Measurements from ENCODE around the gene NT5C1B. TPM values are rescaled to one million over a fixed set of nuclear protein-coding genes. Genes with fewer than 3 reads are reported as not detected.
A peak's percentile ranks its signal among the peaks of the same experiment; 100 is the strongest.
"Not testable (repeated sequence)": the region's sequence is repeated elsewhere in the genome, so short reads cannot be mapped to it uniquely, and the experiment has no call there.

NT5C1B gene
- total RNA-seq = not detected

GRCh38 chr2:18589354-18589753 is at the start of gene NT5C1B:
TSS of gene NT5C1B (minus strand) at chr2:18589569. CDS start at chr2:18589468, 101 bp downstream.
- no peak for DNase-seq

DNA sequence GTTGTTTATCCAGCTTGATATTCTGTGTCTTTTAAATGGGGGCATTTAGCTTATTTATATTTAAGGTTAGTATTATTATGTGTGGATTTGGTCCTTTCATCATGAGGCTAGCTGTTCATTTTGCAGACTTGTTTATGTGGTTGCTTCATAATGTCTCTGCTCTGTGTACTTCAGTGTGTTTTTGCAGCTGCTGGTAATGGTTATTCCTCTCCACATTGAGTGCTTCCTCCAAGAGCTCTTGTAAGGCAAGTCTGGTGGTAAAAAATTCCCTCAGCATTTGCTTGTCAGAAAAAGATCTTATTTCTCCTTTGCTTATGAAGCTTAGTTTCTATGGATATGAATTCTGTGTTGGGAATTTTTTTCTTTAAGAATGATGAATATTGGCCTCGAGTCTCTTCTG is 47.8 kb upstream of the NT5C1B start:
- DNase-seq = no peak

DNA sequence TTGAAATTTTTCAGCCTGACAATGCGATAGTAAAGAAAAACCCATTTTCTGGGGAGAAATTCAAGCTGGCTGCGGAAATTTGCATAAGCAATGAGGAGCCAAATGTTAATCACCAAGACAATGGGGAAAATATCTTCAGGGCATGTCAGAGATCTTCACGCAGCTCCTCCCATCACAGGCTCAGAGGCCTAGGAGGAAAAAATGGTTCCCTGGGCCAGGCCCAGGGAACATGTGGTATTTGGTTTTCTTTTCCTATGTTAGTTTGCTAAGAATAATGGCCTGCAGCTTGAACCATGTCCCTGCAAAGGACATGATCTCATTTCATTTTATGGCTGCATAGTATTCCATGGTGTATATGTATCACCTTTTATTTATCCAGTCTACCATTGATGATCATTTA is 43.3 kb upstream of the NT5C1B start:
- DNase-seq = not testable (repeated sequence)

DNA sequence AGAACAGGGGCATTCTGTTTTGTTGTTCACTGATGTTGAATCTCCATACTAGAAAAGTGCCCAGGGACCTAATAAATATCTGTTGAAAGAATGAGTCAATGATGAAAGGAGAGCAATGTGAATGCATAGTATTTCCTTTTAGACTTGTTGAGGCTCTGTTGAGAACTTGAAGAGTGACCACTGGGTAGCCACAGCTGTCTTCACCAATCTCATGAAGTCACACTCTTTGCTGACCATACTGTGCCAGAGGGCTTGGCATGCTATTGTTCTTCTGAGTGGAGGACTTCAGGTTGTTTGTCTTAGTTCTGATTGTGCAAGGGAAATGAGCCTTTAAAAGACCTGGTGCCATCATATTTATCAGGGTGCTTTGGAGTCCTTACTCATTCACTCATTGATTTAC is 41.6 kb upstream of the NT5C1B start:
- no peak for DNase-seq

DNA sequence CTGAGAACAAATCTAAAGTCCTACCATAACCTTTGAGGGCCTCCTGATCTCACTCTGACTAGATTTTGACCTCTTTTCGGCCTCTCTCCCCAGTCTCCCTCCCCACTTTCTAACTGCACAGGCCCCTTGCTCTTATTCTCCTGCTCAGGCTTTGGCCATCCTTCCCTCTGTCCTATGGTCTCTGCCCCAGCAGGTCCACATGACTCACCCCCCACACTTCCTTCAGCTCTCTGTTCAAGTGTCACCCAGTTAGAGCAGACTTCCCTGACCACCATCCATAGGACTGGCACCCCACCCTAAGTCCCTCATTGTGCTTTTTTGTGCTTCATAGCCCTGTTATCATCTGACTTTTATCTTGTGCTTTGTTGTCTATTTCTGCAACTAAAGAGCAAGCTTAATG is 41.2 kb upstream of the NT5C1B start:
- DNase-seq = no peak

GRCh38 chr2:18630101-18630500 is 40.7 kb upstream of the NT5C1B start:
- no peak for DNase-seq

GRCh38 chr2:18626958-18627650 is 37.7 kb upstream of the NT5C1B start:
- no peak for DNase-seq

GRCh38 chr2:18626256-18626668 is 36.9 kb upstream of the NT5C1B start:
- DNase-seq = no peak

DNA sequence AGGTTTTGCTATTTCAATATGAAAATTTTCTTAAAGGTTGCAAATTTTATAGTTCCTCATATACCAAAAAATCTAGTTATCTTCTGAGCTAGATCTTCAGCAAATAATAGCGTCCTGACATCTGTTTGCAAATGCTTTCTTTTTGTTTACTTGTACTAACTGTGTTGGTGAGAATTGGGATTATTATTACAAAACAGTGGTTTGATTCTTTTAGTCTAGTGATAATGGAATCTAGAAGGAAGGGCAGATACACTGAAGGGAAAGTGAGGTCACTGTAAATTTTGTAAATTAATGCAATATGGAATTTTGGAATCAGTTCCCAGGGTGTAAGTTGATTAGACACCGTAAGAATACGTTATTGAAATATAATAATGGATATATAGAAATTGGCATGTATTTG is 36.2 kb upstream of the NT5C1B start:
- DNase-seq = no peak

GRCh38 chr2:18623782-18624181 is 34.4 kb upstream of the NT5C1B start:
- no peak for DNase-seq

GRCh38 chr2:18620867-18621632 is 31.7 kb upstream of the NT5C1B start:
- DNase-seq = no peak

- DNase-seq = no peak
Observed at GRCh38 chr2:18619091-18619490, 29.7 kb upstream of the NT5C1B start.

DNA sequence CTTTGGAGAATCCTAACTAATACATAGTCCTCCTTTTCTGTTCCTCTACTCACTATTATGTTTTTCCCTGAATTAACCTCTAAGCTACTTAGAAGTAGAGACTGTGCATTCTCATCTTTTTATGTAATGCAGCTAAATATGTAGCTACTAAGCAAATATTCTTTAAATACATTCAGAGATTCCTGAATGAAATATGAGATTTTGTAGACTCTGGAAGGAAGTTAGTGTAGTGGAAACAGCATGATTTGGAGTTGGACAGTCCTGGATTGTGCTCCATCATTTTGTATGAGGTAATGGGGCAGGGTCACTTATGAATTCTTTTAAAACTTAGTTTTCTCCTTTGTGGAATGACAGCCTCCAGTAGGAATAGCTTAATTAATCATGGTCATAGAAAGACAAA is 24.7 kb upstream of the NT5C1B start:
- peak; percentile 33 for DNase-seq

- DNase-seq = no peak
Observed at GRCh38 chr2:18612133-18612532, 22.8 kb upstream of the NT5C1B start.

- no peak for DNase-seq
Observed at GRCh38 chr2:18611604-18612003, 22.2 kb upstream of the NT5C1B start.

DNA sequence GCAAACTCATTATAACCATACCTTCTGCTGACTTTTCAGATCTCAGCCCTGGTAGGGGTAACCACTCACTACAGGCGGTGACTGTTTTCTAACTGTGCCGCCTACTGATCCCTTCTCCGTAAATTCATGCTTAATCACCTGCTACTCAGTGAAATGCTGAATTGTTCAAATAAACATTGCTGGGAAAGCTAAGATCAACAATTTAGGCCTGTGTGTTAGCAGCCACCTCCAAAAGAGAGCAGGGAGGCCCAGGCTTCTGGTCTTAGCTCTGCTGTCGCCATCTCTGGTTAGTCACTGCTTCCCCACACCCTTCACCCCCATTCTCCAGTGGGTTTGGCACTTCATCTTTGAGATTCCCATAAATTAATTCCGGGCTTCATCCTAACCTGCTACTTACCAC is 21.8 kb upstream of the NT5C1B start:
- DNase-seq = no peak

GRCh38 chr2:18610651-18611050 is 21.3 kb upstream of the NT5C1B start:
- no peak for DNase-seq

GRCh38 chr2:18610090-18610489 is 20.7 kb upstream of the NT5C1B start:
- no peak for DNase-seq

DNA sequence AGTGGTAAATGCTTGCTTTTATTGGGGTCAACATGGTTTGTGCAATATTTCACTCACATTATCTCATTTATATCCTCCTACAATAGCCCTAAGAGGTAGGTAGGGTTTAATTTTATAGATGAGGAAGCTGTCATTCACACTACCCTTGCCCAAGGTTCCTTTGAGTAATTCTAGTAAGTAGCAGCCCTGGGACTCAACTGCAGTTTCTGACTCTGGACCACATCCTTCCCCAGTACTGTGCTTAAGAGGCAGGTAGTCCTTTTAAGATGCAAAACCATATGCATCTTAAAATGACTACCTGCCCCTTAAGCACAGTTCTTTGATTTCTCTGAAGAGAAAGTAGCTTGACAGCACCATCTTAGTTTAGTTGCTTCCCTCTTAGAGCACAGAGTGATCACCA is 15.7 kb upstream of the NT5C1B start:
- DNase-seq = no peak

DNA sequence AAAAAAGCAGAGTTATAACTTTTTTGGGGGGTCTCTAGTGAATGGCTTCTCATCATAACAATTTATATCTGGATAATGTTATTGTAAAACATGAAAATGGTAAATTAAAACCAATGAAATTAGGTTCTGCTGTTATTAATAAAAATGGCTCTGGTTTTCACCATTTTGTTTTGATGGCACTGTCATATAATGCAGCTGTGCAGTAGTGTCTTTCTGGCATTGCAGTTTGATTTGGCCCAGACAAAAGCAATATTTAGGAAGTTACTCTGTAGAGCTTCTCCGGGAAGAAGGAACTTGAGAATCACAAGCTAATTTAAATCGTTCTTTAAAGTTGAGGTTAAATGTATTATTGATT is 15.1 kb upstream of the NT5C1B start:
- no peak for DNase-seq

DNA sequence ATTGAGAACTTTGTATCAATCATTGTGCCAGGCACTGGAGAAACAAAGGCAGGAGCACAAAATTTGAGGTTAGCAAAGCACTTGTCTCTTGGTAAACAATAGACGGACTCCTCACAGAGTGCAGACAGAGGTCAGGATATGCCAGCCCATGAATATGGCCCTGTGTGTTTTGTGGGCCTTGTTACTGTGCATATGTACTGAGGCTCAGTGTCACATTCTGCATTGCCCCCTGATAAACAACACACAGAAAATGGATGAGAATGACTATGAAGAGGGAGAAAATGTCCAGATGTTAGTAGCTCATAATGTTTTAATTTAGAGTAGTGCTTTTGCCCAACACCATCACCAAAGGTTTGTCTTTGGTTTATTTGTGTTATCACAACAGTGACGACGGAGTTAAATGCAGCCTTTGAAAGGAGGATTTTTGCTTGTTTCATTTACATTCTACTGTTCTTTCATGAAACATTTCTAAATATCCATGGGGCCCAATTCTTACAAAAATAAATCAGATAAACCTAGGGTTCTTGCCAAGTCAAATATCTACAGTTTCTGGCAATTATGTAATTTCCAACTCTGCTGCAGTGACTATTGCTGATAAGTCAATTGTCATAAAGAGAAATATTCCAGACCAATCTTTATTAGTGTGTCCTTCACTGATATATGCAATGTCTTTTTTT is 14.6 kb upstream of the NT5C1B start:
- peak; percentile 20 for DNase-seq

GRCh38 chr2:18602298-18602697 is 12.9 kb upstream of the NT5C1B start:
- no peak for DNase-seq

DNA sequence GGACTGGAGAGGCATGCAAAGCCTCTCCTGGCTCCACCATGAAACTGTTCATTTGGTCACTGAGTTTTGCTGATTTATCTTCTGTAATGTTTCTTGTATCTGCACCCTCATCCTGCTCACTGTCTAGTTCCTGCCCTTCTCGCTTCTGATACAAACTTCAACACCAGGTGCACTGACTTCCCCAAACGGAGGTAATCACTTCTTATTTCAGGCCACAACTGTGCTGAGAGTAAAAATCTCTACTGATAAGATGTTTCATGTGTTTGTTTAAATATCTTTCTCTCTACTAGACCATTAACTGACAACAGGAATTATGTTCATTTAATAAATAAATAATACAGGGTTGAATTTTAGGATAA is 10.9 kb upstream of the NT5C1B start:
- DNase-seq = no peak

Data from tongue (tissue), 2 donors.